CD4-positive, alpha-beta T cell treated with Interleukin-15 for 4 hours (primary cell): ENCODE results near the gene EFCAB5.
"Not testable (repeated sequence)": the region's sequence is repeated elsewhere in the genome, so short reads cannot be mapped to it uniquely, and the experiment has no call there.

Source experiments
- DNase-seq: peaks from one replicate; pipeline ENCODE4 v3.0.0-alpha.2; 2020; ENCODE audit warnings: low spot score

The EFCAB5 gene

DNA sequence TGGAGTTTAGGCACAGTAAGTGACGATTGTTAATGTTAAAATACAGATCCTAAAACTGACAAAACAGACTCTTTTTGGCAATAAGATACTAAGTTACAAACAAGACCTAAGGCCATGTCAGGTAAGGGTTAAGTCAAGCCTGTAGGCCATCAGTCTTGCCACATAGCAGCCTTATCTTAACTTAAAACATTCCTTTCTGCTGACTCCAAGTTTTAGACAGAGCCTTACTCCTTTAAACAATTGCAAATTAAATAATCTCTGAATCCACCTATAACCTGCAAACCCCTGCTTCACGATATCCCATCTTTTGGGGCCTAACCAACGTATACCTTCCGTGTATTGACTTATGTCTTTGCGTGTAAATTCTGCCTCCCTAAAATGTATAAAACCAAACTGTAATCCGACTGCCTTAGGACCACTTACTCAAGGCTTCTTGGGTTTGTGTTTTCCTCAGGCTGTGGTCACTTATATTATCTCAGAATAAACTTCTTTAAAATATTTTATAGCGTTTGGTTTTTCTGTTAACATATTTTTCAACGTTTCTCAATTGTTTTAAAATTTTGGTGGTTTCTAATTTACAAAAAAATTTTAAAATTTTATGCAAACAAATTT is 64.4 kb downstream of the EFCAB5 start:
- no peak for DNase-seq

GRCh38 chr17:30011934-30012333 is 70.5 kb downstream of the EFCAB5 start:
- DNase-seq: not testable (repeated sequence)

GRCh38 chr17:30021708-30022317 is 80.4 kb downstream of the EFCAB5 start:
- DNase-seq: peak; percentile 47

- not testable (repeated sequence) for DNase-seq
Observed at GRCh38 chr17:30025325-30025724, 83.9 kb downstream of the EFCAB5 start.

- DNase-seq: no peak
Observed at GRCh38 chr17:30027676-30028075, 86.2 kb downstream of the EFCAB5 start.

DNA sequence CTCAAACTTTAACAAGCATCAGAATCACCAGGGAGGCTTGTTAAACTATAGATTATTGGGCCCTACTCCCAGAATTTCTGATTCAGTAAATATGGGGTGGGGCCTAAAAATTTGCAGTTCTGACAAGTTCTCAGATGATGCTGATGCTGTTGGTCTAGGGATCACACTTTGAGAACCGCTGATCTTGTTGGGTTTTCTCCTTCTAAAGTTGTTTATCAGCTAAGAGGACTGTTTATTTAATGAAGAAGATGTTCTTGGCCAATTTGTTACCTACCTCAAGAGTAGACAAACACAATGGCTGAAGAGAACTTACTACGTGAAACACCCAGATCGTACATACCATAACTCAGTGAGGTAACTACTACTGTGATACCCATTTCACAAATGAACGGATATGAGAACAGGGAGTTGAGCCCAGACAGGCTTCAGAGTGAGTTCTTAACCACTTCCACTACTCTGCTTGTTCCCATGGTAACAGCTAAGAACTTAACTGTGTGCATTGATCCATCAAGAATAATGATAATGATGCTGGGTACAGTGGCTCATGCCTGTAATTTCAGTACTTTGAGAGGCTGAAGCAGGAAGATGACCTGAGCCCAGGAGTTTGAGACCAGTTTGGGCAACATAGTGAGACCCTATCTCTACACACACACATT is 89.9 kb downstream of the EFCAB5 start:
- DNase-seq: no peak

DNA sequence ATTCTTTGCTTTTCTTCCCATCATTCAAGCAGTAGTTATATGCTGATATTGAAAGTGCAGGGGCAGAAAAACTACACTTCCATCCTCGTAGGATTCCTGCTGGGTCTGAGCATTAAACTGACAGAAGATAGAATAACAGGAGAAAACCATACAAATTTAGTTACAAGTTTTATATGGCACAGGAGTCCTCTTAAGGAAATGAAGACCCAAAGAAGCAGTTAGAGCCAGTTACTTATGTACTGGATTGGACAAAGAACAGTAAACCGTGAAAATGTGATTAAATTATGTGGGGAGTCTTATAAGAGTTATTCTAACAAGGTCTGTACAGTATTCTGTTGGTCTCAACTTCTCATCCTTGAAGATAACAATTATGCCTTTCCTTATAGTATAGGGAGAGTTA is 93.9 kb downstream of the EFCAB5 start:
- no peak for DNase-seq

- DNase-seq: not testable (repeated sequence)
Observed at GRCh38 chr17:30040719-30041518, 99.5 kb downstream of the EFCAB5 start.

DNA sequence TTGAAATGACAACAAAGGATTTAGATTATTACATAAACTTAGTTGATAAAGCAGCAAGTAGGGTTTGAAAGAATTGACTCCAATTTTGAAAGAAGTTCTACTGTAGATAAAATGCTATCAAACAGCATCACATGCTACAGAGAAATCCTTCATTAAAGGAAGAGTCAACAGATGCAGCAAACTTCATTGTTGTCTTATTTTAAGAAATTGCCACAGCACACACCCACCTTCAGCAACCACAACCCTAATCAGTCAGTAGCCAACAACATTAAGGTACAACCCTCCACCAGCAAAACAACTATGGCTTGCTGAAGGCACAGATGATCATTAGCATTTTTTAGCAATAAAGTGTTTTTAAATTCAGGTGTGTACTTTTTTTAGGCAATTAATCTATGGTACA is 100.1 kb downstream of the EFCAB5 start:
- DNase-seq: no peak

GRCh38 chr17:30062372-30062771 is 120.9 kb downstream of the EFCAB5 start:
- no peak for DNase-seq

DNA sequence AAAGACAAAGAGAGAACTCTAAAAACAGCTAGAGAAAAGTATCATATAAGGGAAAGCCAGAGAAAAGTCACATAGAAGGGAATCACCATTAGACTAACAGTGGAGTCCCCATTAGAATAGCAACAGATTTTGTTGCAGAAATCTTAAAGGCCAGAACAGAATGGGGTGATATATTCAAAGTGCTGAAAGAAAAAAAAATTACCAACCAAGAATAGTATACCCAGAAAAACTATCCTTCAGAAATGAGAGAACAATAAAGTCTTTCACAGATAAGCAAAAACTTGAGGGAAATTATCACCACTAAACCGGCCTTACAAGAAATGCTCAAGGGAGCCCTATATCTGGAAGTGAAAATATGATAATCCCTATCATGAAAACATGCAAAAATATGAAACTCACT is 123.3 kb downstream of the EFCAB5 start:
- no peak for DNase-seq

GRCh38 chr17:30068465-30068864 is 127.0 kb downstream of the EFCAB5 start:
- no peak for DNase-seq

DNA sequence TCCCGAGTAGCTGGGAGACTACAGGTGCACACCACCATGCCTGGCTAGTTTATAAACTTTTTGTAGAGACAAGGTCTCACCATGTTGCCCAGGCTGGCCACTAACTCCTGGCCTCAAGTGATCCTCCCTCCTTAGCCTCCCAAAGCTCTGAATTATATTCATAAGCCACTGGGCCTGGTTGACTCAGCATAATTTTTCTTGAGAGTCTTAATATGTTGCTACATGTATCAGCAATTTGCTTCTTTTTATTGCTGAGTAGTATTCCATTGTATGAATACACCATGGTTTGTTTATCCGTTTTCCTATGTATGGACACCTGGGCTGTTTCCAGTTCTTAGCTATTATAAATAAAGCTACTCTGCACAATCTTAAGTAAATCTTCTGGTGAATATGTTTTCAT is 132.8 kb downstream of the EFCAB5 start:
- DNase-seq: no peak

- no peak for DNase-seq
Observed at GRCh38 chr17:30074730-30075129, 133.3 kb downstream of the EFCAB5 start.

DNA sequence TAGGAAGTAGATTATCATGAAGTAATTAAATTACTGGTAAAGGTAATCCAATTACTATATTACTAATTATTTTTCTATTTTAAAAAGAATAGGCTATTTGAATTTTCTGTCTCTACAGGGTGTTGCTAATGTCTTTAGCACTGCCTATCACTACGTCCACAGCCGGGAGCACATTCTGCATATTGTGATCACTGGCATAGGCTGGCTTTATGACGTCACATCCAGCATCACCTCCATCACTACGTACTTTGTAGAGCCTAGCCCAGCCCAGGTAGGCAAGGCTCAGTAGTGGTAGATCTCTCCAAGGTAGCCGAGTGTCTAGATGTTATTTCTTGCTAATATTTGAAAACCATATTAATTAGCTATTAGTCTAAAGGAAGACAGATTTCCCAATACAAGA is 141.3 kb downstream of the EFCAB5 start:
- DNase-seq: no peak

DNA sequence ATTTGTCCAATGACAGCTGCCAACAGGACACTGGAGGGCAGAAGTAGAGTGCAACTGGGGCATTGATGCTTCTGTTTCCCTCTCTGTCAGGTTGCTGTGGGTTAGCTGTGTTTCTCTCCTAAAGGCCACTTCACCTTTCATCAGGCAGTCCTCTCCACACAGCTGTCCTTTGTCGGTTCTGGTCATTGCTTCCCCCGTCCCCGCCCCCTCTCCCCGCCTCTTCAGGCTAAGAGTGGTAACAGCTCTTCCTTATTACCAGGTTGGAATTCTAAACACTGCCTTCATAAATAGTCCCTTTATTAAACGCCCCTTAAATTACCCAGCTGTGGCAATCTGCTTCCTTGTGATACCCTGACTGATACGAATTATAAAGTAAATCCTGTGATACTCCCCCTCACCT is 143.4 kb downstream of the EFCAB5 start:
- DNase-seq: no peak

- DNase-seq: no peak
Observed at GRCh38 chr17:30086896-30087295, 145.5 kb downstream of the EFCAB5 start.

GRCh38 chr17:30087431-30087830 is 146.0 kb downstream of the EFCAB5 start:
- DNase-seq: not testable (repeated sequence)

DNA sequence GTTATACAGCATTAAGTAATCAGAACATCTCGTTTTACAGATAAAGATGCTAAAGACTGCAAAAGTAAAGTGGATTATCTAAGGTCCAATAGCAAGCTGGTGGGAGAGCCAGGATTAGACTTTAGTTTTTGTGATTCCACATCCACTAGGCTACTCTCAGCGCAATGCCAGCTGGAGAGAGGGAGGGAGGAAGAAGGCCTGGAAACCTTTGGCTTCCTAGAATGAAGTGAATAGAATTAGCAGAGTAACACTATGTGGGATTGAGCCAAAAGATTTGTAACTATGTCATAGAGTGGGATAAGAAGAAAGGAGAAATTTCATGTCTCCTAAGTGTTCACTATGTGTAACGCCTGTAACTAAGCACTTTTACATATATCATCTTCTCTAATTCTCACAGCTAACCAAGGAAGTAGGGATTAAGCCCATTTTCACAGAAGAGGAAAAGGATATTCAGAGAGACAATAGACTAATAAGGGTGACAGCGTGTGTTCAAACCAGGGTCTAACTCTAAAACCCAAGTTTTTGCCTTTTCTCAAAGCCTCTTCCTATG is 149.8 kb downstream of the EFCAB5 start:
- no peak for DNase-seq

DNA sequence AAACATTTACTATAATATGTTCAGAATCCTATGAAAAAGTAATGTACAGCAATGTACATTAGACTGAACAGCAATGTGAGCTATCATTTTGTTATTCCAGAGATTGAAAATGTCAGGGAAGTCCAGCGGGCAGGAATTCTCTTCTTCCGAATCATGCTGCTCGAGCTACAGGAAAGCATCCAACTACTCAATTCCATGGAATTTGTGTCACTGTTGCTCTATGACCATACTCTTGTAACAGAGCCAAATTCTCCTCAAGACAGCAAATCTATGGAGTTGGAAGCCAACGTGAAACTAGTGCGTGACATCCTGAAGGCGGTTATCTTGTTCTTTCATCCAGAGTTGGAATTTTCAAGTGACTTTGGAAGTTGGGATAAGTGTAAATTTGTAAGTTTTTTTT is 150.3 kb downstream of the EFCAB5 start:
- DNase-seq: no peak

- no peak for DNase-seq
Observed at GRCh38 chr17:30092886-30093285, 151.5 kb downstream of the EFCAB5 start.

DNA sequence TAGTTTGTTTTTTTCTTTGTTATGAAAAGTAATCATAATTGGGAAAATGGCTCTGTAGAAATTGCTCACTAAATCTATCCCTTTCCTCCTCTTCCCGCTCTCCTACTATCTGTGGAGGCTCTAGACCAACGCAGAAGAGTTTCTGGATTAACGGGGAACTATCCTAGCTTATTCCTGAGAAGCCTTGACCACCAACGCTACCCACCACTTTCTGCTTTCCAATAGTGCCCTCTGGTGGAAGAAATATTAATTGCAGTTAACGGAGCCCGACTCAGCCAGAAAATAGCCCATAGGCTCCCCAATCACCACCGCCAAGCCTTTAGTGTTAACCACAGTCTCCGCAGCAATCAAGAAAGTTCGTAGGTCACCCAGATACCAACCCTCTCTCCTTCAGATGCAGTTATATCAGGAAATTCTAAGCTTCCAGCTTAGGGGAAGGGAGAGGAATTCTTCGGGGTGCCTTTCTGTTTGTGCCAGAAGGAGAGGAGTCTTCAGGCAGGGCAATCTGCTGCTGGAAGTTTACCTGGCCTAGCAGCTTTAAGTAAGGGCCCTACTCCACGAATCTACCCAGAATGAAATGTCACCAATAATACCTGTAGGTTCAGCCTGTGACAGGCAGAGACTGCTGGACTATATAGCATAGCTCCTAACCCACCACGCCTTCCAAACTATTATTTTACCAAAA is 152.2 kb downstream of the EFCAB5 start:
- DNase-seq: peak; percentile 72
